Activated CD8-positive, alpha-beta memory T cell treated with anti-CD3 and anti-CD28 coated beads for 4 hours (primary cell): ENCODE measurements around the gene MRPS9.

Experiments
- DNase-seq, 2 donors: peaks; one replicate each; pipeline ENCODE4 v3.0.0-alpha.2; 2020; ENCODE audit warnings: low read depth in 2 of 2

The MRPS9 gene

GRCh38 chr2:105037572-105038382 is at the start of gene MRPS9:
Gene MRPS9 (plus strand): TSS chr2:105038069. CDS start chr2:105038093, 24 bp downstream.
- peak; percentile 96 to 97 for DNase-seq

DNA sequence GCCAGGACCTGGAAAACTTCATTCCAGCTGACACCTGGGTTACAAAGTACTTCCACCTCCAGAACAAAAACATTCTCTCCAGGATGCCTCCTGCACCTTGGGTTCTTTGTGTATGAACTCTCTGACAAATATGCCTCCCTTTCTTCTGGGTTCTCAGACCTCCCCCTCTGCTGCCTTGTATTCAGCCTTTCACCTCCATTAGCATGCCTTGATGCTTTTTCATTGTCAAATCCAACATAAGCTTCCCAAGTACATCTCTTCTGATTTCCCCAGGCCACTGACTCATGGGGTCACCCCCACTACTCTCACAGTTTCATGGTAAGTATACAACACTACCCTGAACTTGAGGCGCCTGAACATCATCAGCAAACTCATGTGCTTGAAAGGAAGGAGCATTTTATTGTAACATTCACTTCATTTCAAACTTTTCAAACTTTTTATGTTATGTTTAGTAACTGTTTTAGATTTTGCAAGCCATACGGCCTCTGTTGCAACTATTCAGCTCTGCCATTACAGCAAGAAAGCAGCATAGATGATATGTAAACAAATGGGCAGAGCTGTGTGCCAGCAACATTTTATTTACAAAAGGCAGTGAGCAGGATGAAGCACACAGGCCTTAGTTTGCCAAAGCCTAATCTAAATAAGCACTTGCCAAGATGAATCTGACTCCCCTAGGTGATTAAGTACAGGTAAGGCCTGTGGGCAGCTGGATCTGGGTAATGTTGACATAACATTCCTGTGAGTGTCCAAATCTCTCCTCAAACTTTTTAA is 32.5 kb upstream of the MRPS9 start:
- no peak for DNase-seq

- DNase-seq: no peak
Observed at GRCh38 chr2:105007367-105007766, 30.5 kb upstream of the MRPS9 start.

DNA sequence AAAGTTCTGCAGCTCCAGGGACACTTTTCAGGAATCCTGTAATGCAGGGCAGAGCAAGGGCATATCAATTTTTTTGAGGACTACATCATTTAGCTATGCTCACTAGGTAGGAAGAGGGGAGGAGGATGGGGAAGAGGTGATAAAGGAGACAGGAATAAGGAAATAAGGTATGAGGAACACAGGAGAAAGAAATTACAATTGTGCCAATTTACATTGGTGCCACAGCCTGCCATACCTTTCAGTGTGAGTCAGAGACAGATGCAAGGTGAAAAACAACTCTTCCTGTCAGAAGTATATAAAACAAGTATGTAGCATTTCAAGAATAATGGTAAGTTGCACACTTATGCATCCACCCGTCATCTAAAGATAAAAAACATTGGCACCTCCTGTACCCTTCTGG is 5.4 kb upstream of the MRPS9 start:
- DNase-seq: no peak

GRCh38 chr2:105034170-105034569 is 3.7 kb upstream of the MRPS9 start:
- no peak for DNase-seq

- DNase-seq: no peak
Observed at GRCh38 chr2:105038383-105039061, 653 bp downstream of the MRPS9 start.

DNA sequence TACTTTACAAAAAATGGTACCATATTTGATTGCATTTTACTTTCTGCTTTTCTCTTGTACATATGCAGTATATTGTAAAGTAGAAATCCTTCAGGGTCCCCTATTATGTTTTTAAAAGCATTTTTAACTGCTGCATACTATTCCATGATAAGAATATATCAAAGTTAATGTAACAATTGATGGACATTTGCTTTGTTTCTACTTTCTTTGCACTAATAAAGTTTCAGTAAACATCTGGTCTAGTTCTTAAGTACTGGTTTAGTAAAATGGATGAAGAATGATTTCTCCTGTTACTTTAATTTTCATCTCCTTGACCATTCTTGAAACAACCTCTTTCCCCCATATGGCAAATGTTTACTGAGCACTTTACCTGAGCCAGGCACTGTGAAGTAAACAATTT is 1.7 kb downstream of the MRPS9 start:
- DNase-seq: no peak

- no peak for DNase-seq
Observed at GRCh38 chr2:105042189-105042588, 4.3 kb downstream of the MRPS9 start.

DNA sequence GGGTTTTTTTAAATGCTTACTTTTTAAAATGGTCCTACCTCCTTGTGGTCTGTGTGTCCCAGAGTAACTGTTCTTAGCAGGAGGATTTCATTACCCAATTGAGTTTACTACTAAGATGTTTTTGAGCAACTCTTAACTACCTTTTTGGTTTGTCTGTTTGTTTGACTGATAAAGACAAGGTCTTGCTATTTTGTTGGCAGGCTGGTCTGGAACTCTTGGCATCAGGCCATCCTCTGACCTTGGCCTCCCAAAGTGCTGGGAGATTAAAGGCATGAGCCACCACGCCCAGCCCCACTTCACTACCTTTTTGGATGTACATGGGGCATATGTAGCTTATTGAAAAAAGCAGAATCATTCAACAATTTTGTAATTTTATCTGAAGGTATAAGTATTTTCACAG is 14.9 kb downstream of the MRPS9 start:
- no peak for DNase-seq

DNA sequence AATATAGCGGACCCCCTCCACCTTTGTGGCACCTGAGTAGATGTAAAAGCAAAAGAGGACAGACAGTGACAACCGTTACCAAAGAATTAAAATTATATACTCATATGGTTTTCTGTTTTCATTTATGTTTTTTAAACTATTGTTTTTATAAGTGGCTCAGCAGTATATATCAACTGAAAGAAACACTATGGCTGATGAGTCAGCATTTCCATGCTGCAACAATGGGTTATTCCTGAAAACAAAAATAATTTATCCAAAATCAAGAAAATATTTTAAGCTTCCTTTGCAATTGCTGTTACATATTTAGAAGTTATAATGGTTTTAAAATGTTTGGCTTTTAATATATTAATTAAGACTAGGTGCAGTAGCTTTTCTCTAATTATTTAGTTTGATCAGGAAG is 17.7 kb downstream of the MRPS9 start:
- DNase-seq: no peak

- DNase-seq: no peak
Observed at GRCh38 chr2:105056245-105056644, 18.4 kb downstream of the MRPS9 start.

GRCh38 chr2:105057005-105057404 is 19.1 kb downstream of the MRPS9 start:
- no peak for DNase-seq

DNA sequence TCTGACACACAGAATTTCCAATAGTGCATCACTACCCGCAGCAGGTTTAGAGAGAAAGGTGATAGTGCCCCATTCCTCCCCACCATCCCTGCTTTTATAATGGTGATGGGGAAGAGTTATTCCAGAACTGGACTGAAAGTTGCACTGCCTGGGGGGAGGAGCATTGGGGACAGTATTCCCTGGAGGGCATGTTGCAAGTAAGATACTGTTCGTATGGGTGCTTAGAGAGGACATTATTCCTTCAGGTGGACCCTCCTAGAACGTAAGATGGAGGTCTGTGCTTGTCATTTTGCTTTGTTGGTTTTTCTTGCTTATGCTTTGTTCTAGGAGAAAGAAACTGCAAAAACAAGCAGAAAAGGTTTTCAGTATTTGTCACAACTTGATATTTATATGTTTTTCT is 23.7 kb downstream of the MRPS9 start:
- DNase-seq: no peak

- no peak for DNase-seq
Observed at GRCh38 chr2:105062158-105062557, 24.3 kb downstream of the MRPS9 start.

GRCh38 chr2:105068387-105068786 is 30.5 kb downstream of the MRPS9 start:
- no peak for DNase-seq

GRCh38 chr2:105068875-105069274 is 31.0 kb downstream of the MRPS9 start:
- no peak for DNase-seq

DNA sequence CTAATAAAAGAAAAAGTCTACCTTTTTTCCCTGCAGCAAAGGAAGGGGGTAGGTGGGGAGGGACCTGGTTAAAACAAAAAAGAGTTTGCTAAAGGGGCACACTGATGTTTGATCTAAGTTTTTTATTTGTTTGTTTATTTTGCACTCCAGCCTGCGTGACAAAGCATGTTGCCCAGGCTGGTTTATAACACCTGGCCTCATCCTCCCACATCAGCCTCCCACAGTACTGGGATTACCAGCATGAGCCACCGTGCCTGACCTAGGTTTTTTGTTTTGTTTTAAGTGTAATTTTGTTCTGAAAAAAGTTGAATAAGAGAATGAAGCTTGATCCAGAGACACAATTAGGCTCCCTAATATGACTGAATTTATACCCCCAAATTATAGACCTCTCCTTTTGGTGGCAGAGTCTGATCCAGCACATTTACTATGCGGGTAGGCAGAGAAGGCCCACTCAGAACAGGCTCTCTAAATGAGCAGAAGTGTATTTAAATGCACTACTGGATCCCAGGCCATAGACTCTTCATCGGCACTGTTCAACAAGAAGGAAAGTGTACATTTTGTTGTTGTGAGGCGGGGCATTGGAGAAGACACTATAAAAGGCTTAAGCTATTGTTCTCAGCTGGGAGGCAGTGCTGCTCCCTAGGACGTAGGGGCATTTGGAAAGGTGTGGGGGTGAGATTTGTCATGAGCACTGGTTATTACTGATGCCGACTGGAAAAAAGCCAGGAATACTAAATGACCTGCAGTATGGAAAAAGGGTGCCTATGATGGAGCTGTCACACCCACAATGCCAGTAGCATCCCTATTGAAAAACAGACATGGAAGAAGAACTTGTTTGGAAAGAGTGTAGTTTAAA is 32.4 kb downstream of the MRPS9 start:
- DNase-seq: no peak

DNA sequence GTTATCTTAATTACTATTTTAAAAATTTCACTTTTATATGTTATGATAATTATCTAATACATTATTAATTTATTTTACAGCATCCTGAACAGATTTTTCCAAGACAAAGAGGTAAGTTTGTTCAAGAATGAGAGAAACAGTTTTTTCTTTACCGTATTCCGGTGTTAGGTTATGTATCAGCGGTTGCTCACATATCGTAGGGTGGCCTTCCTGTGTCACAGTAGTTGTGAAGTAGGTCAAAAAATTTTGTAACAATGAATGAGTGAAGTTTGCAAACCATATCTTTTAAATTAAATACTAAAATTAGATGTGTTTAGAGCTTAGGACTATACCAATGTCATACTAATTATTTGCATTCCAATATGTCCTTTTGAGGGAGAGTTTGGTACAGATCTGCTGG is 33.5 kb downstream of the MRPS9 start:
- no peak for DNase-seq

GRCh38 chr2:105072039-105072438 is 34.2 kb downstream of the MRPS9 start:
- DNase-seq: no peak

DNA sequence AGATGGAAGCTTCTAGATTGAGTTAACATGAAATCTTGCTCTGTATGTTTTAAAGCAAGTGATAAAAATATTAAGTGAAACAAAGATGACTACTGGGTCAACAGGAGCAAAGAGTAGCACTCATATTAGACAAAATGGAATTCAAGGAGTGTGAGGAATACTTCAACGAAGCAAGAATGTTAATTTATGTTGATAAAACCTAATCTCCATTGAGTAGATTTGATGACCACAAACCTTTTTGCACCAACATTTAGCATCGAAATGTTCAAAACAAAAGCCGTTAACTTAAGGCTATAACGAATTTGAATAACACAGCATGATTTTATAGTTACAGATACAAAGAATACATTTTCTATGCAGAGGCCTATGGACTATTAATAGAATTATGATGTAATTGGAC is 35.7 kb downstream of the MRPS9 start:
- no peak for DNase-seq

DNA sequence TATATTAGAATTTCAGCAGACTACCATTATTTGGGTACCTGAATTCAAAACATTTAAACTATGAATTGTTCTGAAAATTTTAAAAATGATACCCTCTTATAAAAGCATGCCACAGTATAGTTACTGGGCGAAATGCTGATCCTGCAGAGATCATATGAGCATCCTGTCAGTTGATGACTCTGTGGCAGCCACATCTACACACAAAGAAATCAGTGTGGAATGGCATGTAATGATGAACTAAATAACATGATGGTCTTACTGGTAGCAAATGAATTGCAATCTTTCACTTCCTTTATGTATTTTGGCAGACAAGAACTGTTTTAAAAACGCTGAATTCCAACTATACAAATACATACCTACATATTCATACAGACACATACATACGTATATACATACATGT is 38.3 kb downstream of the MRPS9 start:
- DNase-seq: no peak
